DND-41 (cell line): ENCODE data around the gene ABCA7.

ENCODE experiments used
- CTCF ChIP-seq: IDR thresholded peaks from 2 replicates; pipeline ENCODE4 v1.5.1; 2012; ENCODE audit warnings: borderline replicate concordance, low read length, moderate library complexity, mild to moderate bottlenecking; ENCODE audit not compliant: poor library complexity, severe bottlenecking; ENCODE audit errors: extremely low read depth
- EZH2 ChIP-seq: IDR thresholded peaks from 3 replicates; pipeline ENCODE4 v1.6.1; 2012; ENCODE audit warnings: borderline replicate concordance, low read depth, mild to moderate bottlenecking, moderate library complexity, low read length, inconsistent platforms; ENCODE audit not compliant: severe bottlenecking

- TF ChIP-seq CTCF, result no peak
- no peak for TF ChIP-seq EZH2
Measured at GRCh38 chr19:1015061-1015781, 24.7 kb upstream of the ABCA7 start.
